HCT116 (cell line): ENCODE results near the gene LPIN1. TPM values are rescaled to one million over a fixed set of nuclear protein-coding genes. Genes with fewer than 3 reads are reported as not detected.
A peak's percentile ranks its signal among the peaks of the same experiment; 100 is the strongest.

Experiments
- ATAC-seq: fragments of 200-7000 bp; cut with Tn5 transposase; 2 replicates; pipeline ENCODE4 v1.9.1; 2020; ENCODE audit warnings: mild to moderate bottlenecking, moderate library complexity
- BruUV-seq: library from RNA; stranded (reverse); fragments of 400-500 nt; replicated peaks from 2 replicates; lab custom pipeline; 2021; lab: Mats Ljungman, UMichigan
- CTCF ChIA-PET: fragments of 300-600 bp; sonication (Branson Sonifier 250); formaldehyde crosslinking; loops from one replicate; lab custom pipeline; 2021; ENCODE audit warnings: antibody characterized with exemption; lab: Charles Lee
- POLR2A ChIA-PET: fragments of 300-600, 350-600 bp; sonication (Branson Sonifier 250); formaldehyde crosslinking; loops from one replicate; lab custom pipeline; 2021; ENCODE audit warnings: antibody characterized with exemption; lab: Charles Lee
- RAD21 ChIA-PET, 2 experiments: fragments of 300-600 bp; sonication (Branson Sonifier 250); formaldehyde crosslinking; loops; one replicate each; lab custom pipeline; 2023; ENCODE audit warnings: low total read pairs in 2 of 2; ENCODE audit not compliant: uncharacterized antibody in 2 of 2, unreplicated experiment in 2 of 2, low non-redundant PET in 1 of 2; lab: Charles Lee
- DNase-seq: peaks from one replicate; pipeline ENCODE4 v3.0.0-alpha.2; 2010; ENCODE audit warnings: low read depth, low spot score
- H2AFZ ChIP-seq: fragments of 200-600 bp; shearing (Covaris generic), sonication (generic); 2 replicates; pipeline ENCODE4 v1.6.1; 2017; ENCODE audit warnings: low read depth, mixed run types, mixed read lengths, antibody characterized with exemption, low read length; ENCODE audit not compliant: poor library complexity, severe bottlenecking
- H3K27ac ChIP-seq: 2 replicates; pipeline ENCODE4 v1.5.1; 2012; ENCODE audit warnings: low read depth, low read length
- H3K27me3 ChIP-seq: fragments of 200-600 bp; sonication (generic); 2 replicates; pipeline ENCODE4 v1.6.1; 2016; ENCODE audit warnings: mixed run types, low read length, mixed read lengths; ENCODE audit not compliant: insufficient read depth
- H3K36me3 ChIP-seq, 2 experiments: fragments of 200-500 bp in 1 of 2; fragments of 200-600 bp in 1 of 2; sonication (Bioruptor generic) in 1 of 2; sonication (generic) in 1 of 2; 2 replicates each; pipeline versions ENCODE4 v1.5.1 to v1.6.1; 2014 to 2016; ENCODE audit warnings: low read length in 2 of 2, inconsistent platforms in 1 of 2, mixed read lengths in 1 of 2, mixed run types in 1 of 2; ENCODE audit not compliant: insufficient read depth in 2 of 2, control insufficient read depth in 1 of 2
- H3K4me1 ChIP-seq, 2 experiments: fragments of 200-600 bp in 1 of 2; sonication (generic) in 1 of 2; 2 replicates each; pipeline versions ENCODE4 v1.5.1 to v1.6.1; 2012 to 2017; ENCODE audit warnings: low read length in 2 of 2, inconsistent platforms in 1 of 2, mild to moderate bottlenecking in 1 of 2, mixed read lengths in 1 of 2, mixed run types in 1 of 2, moderate library complexity in 1 of 2; ENCODE audit not compliant: insufficient read depth in 2 of 2, control insufficient read depth in 1 of 2
- H3K4me2 ChIP-seq: fragments of 200-600 bp; sonication (generic); 2 replicates; pipeline ENCODE4 v1.6.1; 2017; ENCODE audit warnings: mixed run types, low read length, mixed read lengths
- H3K4me3 ChIP-seq, 2 experiments: fragments of 200-600 bp in 1 of 2; sonication (generic) in 1 of 2; replicated peaks in 1 of 2; 2 replicates each; pipeline ENCODE4 v1.5.1; 2011 to 2016; ENCODE audit warnings: low read length in 2 of 2, control low read depth in 1 of 2, low read depth in 1 of 2, mild to moderate bottlenecking in 1 of 2, mixed read lengths in 1 of 2, mixed run types in 1 of 2
- H3K79me2 ChIP-seq: fragments of 200-600 bp; sonication (generic); 2 replicates; pipeline ENCODE4 v1.6.1; 2017; ENCODE audit warnings: mild to moderate bottlenecking, mixed run types, low read length, moderate library complexity, mixed read lengths; ENCODE audit not compliant: insufficient read depth
- H3K9ac ChIP-seq: fragments of 200-600 bp; sonication (generic); 2 replicates; pipeline ENCODE4 v1.6.1; 2016; ENCODE audit warnings: low read length, mixed read lengths
- H3K9me2 ChIP-seq: fragments of 200-600 bp; sonication (generic), shearing (Covaris generic); 2 replicates; pipeline ENCODE4 v1.6.1; 2017; ENCODE audit warnings: mixed run types, mild to moderate bottlenecking, moderate library complexity; ENCODE audit not compliant: insufficient read depth
- H3K9me3 ChIP-seq, 2 experiments: fragments of 200-500 bp in 1 of 2; fragments of 200-600 bp in 1 of 2; sonication (Bioruptor generic) in 1 of 2; sonication (generic) in 1 of 2; 2 replicates each; pipeline ENCODE4 v1.6.1; 2014 to 2017; ENCODE audit warnings: low read length in 2 of 2, mixed read lengths in 2 of 2, inconsistent platforms in 1 of 2, low read depth in 1 of 2, mild to moderate bottlenecking in 1 of 2, mixed run types in 1 of 2, moderate library complexity in 1 of 2; ENCODE audit not compliant: control insufficient read depth in 1 of 2, insufficient read depth in 1 of 2
- H4K20me1 ChIP-seq: fragments of 200-600 bp; sonication (generic), shearing (Covaris generic); 2 replicates; pipeline ENCODE4 v1.6.1; 2017; ENCODE audit warnings: mixed run types, mild to moderate bottlenecking, moderate library complexity; ENCODE audit not compliant: insufficient read depth
- CBX3 ChIP-seq: IDR thresholded peaks from 2 replicates; pipeline ENCODE4 v1.6.1; 2012; ENCODE audit warnings: low read depth
- CTCF ChIP-seq, 3 experiments: fragments of 200-600 bp in 1 of 3; sonication (generic) in 1 of 3; IDR thresholded peaks in 2 of 3; conservative IDR thresholded peaks in 1 of 3; 2 replicates each; pipeline ENCODE4 v1.5.1; 2012 to 2017; ENCODE audit warnings: low read depth in 2 of 3, low read length in 2 of 3, antibody characterized with exemption in 1 of 3, borderline replicate concordance in 1 of 3, control low read depth in 1 of 3, mild to moderate bottlenecking in 1 of 3, mixed read lengths in 1 of 3, mixed run types in 1 of 3, moderate library complexity in 1 of 3; ENCODE audit not compliant: insufficient read depth in 1 of 3
- EGR1 ChIP-seq: IDR thresholded peaks from 2 replicates; pipeline ENCODE4 v1.6.1; 2012; ENCODE audit warnings: low read depth
- ELF1 ChIP-seq: IDR thresholded peaks from 2 replicates; pipeline ENCODE4 v1.6.1; 2012; ENCODE audit warnings: low read depth, borderline replicate concordance
- JUND ChIP-seq: IDR thresholded peaks from 2 replicates; pipeline ENCODE4 v1.6.1; 2012
- ZFX ChIP-seq: fragments of 450-650 bp; IDR thresholded peaks from 2 replicates; pipeline ENCODE4 v1.6.1; 2017
- intact Hi-C: fragments of 100-400 bp; cut with micrococcal nuclease; formaldehyde crosslinking; loops from 2 replicates; pipeline ENCODE4 v1.10.0; 2022
- total RNA-seq: library from RNA; stranded (reverse); gene quantifications from one replicate; pipeline ENCODE4 v1.2.1, GENCODE V29; 2021; ENCODE audit not compliant: unreplicated experiment

The LPIN1 gene
- total RNA-seq, 1 experiment from 2014 or later = 16.7 TPM

GRCh38 chr2:11746807-11747459, 501 bp downstream of the LPIN1 start:
- H3K27me3 ChIP-seq = no peaks in the 10 kb centered on the region
- no peak overlapping the region for H2AFZ ChIP-seq
- DNase-seq (no peak), ATAC-seq (peak; percentile 33)
- ChIA-PET POLR2A (interaction anchor here (0.6 kb wide), 4 partner anchors 14 to 168 kb away, joined by 3 to 4 read pairs (median 4); no protein-coding TSS in a partner anchor), RAD21 (interaction anchor here in 1 of 2 experiments (1.0 kb wide), 2 partner anchors 31 to 32 kb away, joined by 4 read pairs; no protein-coding TSS in a partner anchor)
- H3K9me3 ChIP-seq = no peaks in the 10 kb centered on the region
- intact Hi-C loops = no loop called here
- BruUV-seq = no TSS peak
- peak overlapping the region; percentile 78 to 79 for H3K4me3 ChIP-seq
- H3K4me1 ChIP-seq = peaks cover 60 to 76% of the 10 kb centered on the region in 2 experiments
- no peak for TF ChIP-seq JUND
- no peak for TF ChIP-seq CBX3
- no peak for TF ChIP-seq ELF1
- TF ChIP-seq EGR1 = no peak
- peak; percentile 92 for TF ChIP-seq ZFX
- no peak for TF ChIP-seq CTCF (IDR thresholded peaks at IDR 0.05 in 2 of 3, conservative IDR thresholded peaks at IDR 0.05 in 1 of 3; ENCODE audit: borderline replicate concordance in 1 of 3, insufficient read depth in 1 of 3, low read depth in 2 of 3, low read length in 2 of 3)
- TF ChIP-seq, all 23 proteins: peak for 1
- peak overlapping the region; percentile 69 for H3K9ac ChIP-seq
- peaks cover 21% of the 10 kb centered on the region for H3K79me2 ChIP-seq
- peak overlapping the region; percentile 66 for H3K27ac ChIP-seq
- no peaks in the 10 kb centered on the region for H3K9me2 ChIP-seq
- CTCF ChIA-PET = interaction anchor here (0.7 to 1.7 kb wide), 7 partner anchors 8 to 163 kb away, joined by 3 to 9 read pairs (median 4); no protein-coding TSS in a partner anchor
- no peaks in the 10 kb centered on the region for H3K36me3 ChIP-seq
- peak overlapping the region; percentile 86 for H3K4me2 ChIP-seq
- no peaks in the 10 kb centered on the region for H4K20me1 ChIP-seq
